ENCODE data around the gene ZNF565. TPM values are rescaled to one million over a fixed set of nuclear protein-coding genes. Genes with fewer than 3 reads are reported as not detected.

The ZNF565 gene
- total RNA-seq, 1 donor from 2014 or later: 2.3 TPM

DNA sequence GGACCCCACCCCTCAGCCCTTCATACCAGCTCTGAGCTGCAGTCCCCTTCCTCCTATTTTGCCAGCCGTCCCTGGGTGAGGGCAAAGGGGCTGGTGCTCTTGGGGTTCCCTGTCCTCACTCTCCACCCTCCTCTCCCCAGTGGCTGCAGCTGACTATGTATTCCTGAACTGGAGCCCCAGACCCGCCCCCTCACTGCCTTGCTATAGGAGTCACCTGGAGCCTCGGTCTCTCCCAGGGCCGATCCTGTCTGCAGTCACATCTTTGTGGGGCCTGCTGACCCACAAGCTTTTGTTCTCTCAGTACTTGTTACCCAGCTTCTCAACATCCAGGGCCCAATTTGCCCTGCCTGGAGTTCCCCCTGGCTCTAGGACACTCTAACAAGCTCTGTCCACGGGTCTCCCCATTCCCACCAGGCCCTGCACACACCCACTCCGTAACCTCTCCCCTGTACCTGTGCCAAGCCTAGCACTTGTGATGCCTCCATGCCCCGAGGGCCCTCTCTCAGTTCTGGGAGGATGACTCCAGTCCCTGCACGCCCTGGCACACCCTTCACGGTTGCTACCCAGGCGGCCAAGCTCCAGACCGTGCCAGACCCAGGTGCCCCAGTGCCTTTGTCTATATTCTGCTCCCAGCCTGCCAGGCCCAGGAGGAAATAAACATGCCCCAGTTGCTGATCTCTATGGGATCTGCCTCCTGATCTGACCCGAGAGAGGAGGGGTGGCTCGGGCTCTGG, 64.6 kb downstream of the ZNF565 start:
- POLR2A ChIA-PET: no interaction called here
- H3K36me3 Mint-ChIP-seq (ENCODE audit: low read depth): peaks cover 62% of the 10 kb centered on the region

DNA sequence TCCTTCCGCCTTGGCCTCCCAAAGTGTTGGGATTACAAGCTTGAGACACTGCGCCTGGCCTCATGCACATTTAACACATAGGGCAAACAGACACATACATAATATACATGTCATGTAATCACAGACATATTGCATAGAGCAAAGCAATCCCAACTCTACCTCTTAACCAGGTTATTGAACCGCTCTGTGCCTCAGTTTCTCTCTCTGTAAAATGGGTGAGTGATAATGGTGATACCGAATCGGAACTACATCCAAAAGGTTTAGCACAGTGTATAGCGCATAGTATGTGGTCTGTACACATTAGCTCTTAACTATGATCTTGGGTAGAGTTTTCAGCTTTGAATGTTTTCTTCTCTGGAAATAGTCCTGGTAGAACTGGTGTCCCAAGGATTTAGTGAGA, 69.8 kb downstream of the ZNF565 start:
- TF ChIP-seq, protein P1, sequence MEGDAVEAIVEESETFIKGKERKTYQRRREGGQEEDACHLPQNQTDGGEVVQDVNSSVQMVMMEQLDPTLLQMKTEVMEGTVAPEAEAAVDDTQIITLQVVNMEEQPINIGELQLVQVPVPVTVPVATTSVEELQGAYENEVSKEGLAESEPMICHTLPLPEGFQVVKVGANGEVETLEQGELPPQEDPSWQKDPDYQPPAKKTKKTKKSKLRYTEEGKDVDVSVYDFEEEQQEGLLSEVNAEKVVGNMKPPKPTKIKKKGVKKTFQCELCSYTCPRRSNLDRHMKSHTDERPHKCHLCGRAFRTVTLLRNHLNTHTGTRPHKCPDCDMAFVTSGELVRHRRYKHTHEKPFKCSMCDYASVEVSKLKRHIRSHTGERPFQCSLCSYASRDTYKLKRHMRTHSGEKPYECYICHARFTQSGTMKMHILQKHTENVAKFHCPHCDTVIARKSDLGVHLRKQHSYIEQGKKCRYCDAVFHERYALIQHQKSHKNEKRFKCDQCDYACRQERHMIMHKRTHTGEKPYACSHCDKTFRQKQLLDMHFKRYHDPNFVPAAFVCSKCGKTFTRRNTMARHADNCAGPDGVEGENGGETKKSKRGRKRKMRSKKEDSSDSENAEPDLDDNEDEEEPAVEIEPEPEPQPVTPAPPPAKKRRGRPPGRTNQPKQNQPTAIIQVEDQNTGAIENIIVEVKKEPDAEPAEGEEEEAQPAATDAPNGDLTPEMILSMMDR (IDR thresholded peaks at IDR 0.05): no peak
- no peaks in the 10 kb centered on the region for H3K27me3 Mint-ChIP-seq
- peaks cover 12% of the 10 kb centered on the region for H3K4me1 Mint-ChIP-seq
- no peak for DNase-seq
- ChIA-PET CTCF (no interaction called here), POLR2A (no interaction called here)
- H3K27ac Mint-ChIP-seq: no peak overlapping the region
- peaks cover 76% of the 10 kb centered on the region for H3K36me3 Mint-ChIP-seq (ENCODE audit: low read depth)
- H3K9me3 Mint-ChIP-seq: no peaks in the 10 kb centered on the region
- ATAC-seq (ENCODE audit: low read depth): no peak
- no peak overlapping the region for H3K4me3 Mint-ChIP-seq
- intact Hi-C loops (cut with micrococcal nuclease): loop anchor here (5.0 kb wide), 1 partner anchor 1467 kb away; the partner anchor contains the start of genes SCGB2B2 and ZNF302

More for the DNA sequence above, 64.6 kb downstream of the ZNF565 start:
- DNase-seq (no peak), ATAC-seq (ENCODE audit: low read depth) (no peak)
- Mint-ChIP-seq H3K4me3 (no peak overlapping the region), H3K9me3 (no peaks in the 10 kb centered on the region), H3K4me1 (no peaks in the 10 kb centered on the region), H3K27ac (no peak overlapping the region), H3K27me3 (no peaks in the 10 kb centered on the region)
- TF ChIP-seq, protein P1 (IDR thresholded peaks at IDR 0.05): no peak
- CTCF ChIA-PET: no interaction called here
- intact Hi-C loops (cut with micrococcal nuclease): no loop called here

DNA sequence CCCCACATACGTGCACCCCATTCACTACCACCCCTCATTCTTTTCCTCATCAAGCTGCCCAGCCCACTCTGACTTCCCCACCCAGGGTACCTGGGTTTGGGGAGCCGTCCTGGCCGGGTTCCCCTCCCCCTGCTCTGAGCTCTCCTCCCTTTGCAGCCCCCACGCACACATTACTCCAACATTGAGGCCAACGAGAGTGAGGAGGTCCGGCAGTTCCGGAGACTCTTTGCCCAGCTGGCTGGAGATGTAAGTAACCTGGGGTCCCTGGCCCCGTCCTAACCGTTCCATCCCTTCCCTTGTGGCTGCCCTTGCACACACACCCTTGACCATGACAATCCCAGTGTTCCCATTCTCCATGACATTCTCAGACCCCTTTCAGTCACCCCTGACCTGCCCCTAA, 72.0 kb downstream of the ZNF565 start:
- Mint-ChIP-seq H3K36me3 (ENCODE audit: low read depth) (peaks cover 57% of the 10 kb centered on the region), H3K4me3 (no peak overlapping the region), H3K27ac (no peak overlapping the region), H3K9me3 (no peaks in the 10 kb centered on the region), H3K27me3 (no peaks in the 10 kb centered on the region), H3K4me1 (peaks cover 12% of the 10 kb centered on the region)
- TF ChIP-seq, protein P1 (IDR thresholded peaks at IDR 0.05): no peak
- intact Hi-C loops (cut with micrococcal nuclease): loop anchor here (5.0 kb wide), 1 partner anchor 1465 kb away; the partner anchor contains the start of genes SCGB2B2 and ZNF302
- DNase-seq (no peak), ATAC-seq (ENCODE audit: low read depth) (no peak)
- ChIA-PET POLR2A (interaction anchor here (0.6 kb wide), 1 partner anchor 248 kb away, joined by 4 read pairs; no protein-coding TSS in a partner anchor), CTCF (interaction anchor here (0.9 kb wide), 1 partner anchor 14 kb away, joined by 3 read pairs; no protein-coding TSS in a partner anchor)

DNA sequence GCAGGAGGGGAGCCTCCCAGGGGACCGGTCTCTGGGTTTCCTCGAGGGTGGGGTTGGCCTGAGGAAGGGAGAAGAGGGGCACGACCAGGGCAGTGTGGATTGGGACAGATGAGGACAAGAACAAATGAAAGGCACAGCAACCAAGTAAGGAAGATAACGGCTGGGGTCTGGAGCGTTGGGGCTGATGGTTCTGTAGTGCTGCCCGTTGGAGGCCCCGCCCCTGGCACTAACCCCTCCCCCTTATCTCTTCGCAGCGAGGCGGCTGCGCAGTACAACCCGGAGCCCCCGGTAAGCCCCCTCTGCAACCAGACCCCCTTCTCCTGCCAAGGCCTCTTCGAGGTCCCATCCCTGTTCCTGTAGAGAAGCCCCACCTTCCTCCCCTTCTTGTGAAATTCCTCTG, 72.4 kb downstream of the ZNF565 start:
- H3K9me3 Mint-ChIP-seq: no peaks in the 10 kb centered on the region
- intact Hi-C loops (cut with micrococcal nuclease): loop anchor here (5.0 kb wide), 1 partner anchor 1465 kb away; the partner anchor contains the start of genes SCGB2B2 and ZNF302
- peaks cover 54% of the 10 kb centered on the region for H3K36me3 Mint-ChIP-seq (ENCODE audit: low read depth)
- no peaks in the 10 kb centered on the region for H3K27me3 Mint-ChIP-seq
- no peak overlapping the region for H3K27ac Mint-ChIP-seq
- peaks cover 12% of the 10 kb centered on the region for H3K4me1 Mint-ChIP-seq
- no peak for ATAC-seq (ENCODE audit: low read depth)
- ChIA-PET CTCF (interaction anchor here (0.9 kb wide), 1 partner anchor 14 kb away, joined by 3 read pairs; no protein-coding TSS in a partner anchor), POLR2A (interaction anchor here (0.6 kb wide), 1 partner anchor 248 kb away, joined by 4 read pairs; no protein-coding TSS in a partner anchor)
- TF ChIP-seq, protein P1 (IDR thresholded peaks at IDR 0.05): no peak
- no peak overlapping the region for H3K4me3 Mint-ChIP-seq
- DNase-seq: no peak
